HG03280 (cell line): ENCODE results near the gene RAB40B.

Experiments
- ATAC-seq: cut with Tn5 transposase; IDR thresholded peaks from one replicate; pipeline ENCODE4 v1.9.1; 2021; ENCODE audit warnings: mild to moderate bottlenecking, moderate library complexity; ENCODE audit not compliant: unreplicated experiment

Gene RAB40B

DNA sequence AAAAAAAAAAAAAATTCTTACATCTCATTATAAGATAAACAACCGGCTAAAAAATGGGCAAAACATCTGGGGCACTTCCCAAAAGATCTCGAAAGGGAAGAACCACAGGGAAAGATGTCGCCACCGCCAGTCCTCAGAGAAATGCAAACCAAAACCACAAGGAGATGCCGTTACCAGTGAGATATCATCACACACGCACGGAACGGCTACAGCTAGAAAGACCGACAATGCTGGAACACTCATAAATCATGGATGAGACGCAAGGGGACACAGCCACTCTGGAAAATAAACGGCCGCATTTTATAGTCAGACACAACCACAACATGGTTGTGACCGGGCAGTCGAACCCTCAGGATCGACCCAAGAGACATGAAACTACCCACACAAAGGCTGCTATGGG lies 74.8 kb downstream of the RAB40B start:
- ATAC-seq, result no peak

DNA sequence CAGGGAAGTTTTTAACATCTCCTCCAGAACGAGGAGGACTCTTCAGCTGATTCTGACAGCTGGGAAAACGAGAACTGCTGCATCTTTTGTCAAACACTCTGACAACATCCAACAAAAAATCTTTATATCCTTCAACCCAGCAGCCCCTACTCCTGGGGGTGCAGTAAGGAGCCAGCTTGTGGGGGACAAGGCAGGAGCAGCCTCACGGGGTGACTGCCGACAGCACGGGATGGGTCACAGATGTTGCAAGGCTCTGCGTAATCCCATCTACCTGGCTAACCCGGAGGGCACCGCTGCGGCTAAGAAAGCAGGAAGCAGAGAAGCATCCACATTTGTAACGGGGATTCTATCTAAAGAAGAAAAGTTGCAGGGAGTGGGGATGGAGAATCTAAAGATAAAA lies 78.9 kb downstream of the RAB40B start:
- no peak for ATAC-seq

DNA sequence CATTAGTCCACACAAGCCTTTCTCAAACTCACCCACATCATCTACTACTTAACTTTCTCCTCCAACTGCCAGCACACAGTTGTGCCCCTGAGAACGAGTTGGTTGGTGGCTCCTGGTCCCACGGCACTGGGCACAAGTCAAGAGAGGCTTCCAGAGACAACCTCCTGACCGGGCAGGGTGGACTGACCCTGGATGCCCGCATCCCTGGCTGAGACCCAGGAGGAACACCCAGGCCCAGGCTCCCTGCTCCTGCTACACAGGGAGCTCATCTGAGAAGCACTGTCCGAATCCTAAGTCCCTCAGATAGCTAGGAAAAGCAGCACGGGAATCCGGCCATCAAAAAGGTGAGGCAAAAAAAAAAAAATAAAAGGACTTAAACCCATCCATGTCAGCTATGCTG lies 79.3 kb downstream of the RAB40B start:
- no peak for ATAC-seq

DNA sequence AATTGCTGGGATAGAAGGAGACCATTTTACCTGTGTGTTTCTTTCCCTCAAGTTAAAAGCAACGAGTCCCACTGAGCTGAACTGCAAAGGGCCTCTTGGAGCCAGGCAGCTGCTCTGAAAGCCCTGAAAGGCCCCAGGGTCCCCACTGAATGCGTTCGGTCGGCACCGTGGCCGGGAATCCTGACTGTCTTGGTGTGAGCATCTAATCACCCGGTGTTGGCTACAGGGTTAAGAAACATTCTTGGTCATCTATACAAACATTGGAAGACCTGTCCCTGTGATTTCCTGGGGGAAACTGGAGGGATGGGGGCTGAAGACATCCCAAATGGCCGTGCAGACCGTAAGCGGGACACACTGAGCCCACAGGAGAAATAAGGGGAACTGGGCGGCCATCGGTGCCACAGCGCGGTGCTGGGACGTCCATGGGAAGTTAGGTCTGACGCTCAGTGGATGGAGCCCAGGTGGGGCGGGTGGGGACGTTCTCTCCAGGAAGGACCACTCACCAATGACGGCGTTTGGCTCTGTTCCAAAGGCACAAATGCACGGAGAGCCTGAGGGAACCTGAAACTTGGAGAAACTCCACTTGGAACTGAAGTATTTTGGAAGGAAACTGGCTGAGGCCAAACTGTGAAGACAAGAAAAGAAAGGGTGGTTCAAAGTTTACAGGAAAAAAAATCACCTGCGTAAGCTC lies 82.3 kb downstream of the RAB40B start:
- no peak for ATAC-seq

DNA sequence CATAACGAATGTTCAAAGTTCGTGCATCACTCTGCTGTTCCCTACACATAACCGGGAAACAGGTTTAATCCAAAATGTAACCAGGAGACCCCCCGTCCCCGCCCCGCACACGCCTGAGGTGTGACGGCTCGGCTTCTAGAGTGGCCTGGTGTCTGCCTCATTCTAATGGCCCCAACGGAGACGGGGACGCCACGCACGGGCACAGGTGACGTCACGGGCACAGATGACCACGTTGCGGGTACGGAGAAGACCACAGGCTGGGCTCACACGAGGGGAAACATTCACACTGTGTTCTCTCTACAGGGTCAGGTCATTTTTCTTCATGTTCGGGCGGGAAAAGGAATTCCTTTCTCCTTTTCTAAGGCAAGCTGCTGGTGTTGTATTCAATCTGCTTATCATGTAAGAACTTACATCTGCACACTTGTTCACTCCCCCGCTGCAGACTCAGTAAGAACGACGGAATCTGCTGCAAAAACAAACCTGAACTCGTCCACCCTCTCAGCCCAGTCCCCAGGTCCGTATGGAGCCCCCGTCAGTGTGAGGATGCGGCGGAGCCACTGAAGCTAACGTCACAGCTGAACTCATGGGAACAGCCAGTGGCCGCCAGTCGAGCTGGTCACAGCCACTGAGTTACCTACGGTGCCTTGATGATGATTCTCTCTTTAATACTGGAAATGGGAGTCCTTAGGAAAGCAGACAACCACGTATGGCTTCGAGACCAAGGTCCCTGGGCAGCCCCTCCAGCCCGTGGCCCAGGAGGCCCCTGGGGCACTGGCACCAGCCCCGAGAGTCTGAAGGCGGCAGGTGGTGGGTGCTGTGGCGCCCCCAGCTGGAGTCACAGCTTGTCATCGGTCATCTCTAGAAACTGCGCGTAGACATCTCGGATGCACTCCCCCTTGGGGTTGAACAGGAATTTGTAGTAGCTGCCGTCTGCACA lies 83.1 kb downstream of the RAB40B start:
- no peak for ATAC-seq

DNA sequence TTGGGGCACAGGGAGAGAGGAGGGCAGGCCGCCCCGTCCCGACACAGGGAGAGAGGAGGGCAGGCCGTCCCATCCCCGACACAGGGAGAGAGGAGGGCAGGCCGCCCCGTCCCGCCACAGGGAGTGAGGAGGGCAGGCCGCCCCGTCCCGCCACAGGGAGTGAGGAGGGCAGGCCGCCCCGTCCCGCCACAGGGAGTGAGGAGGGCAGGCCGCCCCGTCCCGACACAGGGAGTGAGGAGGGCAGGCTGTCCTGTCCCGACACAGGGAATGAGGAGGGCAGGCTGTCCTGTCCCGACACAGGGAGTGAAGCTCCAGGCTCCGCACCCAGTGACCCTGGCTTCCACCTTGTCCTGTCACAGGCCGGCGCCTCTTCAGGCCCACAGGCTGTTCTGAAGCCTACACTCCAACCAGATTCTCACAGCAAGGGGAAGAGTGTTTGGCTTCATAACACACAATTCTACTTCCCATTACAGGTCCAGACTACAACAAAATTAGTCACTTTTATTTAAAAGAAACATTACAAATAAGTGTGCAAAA lies 84.3 kb downstream of the RAB40B start:
- no peak for ATAC-seq

DNA sequence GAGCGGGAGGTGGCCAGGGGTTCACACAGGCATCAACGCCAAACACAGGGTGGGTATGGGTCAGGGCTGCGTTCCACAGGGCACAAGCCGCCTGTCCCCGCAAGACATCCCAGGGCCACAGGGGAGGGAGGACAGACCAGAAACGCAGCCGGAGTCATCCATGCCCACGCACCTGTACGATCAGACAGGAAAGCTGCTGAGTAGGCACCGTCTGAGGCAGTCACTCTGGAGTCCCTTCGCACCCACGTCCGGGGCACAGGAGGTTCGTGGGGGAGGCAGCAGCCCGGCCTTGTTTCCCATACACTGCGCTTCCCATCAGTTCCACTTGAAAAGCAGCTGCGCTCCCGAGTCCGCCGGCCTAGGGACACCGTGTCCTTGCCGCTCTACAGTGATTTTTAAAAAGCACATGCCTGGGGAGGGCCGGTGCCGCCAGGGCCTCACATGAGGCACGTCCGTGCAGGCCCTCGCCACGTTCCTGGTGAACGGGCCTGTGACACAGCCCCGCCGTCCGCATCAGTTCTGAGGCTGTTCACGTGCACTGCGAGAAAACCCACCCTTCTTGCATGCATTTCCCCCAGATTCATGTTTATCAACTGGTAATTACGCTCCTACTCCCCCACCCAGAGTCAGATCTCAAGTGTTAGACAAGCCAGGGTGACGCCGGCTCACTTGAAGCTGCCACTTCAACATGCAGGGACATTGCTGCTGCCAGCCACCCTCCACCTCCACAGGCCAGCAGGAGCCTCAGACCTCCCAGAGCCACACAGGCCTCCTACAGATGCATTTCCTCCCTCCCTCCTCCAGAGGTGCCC lies 85.0 kb downstream of the RAB40B start:
- ATAC-seq, result no peak

DNA sequence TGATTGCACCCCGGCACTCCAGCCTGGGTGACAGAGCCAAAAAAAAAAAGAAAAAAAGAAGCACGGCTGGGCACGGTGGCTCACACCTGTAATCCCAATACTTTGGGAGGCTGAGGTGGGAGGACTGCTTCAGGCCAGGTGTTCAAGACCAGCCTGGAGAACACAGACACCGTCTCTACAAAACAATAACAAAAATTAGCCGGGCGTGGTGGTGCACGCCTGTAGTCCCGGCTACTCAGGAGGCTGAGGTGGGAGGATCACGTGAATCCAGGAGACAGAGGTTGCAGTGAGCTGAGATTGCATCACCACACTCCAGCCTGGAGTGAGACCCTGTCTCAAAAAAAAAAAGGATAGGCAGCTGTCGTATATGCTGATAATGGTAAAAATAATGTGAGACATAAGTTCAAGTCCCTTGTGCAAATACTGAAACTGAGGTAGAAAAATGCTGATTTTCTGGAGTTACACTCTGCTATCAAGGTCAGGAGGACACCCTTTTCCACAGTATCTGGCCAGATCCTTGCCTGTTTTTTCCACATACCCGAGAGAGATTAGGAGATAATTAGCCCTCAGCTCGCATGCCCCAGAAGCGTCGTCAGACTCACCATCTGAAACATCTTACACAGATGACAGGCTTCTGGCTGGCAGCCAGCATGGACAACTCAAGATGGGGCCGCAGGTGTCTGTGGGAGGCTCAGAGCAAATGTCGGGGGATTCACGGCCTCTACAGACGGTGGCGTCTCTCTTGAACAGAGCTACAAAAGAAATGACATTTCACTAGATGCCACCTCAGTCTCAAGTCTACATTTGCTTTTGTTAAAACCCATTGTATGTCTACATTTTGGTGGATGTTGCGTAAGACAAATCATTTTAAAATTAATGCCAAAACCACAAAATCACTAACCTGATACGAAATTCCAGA lies 87.1 kb downstream of the RAB40B start:
- ATAC-seq, result no peak

DNA sequence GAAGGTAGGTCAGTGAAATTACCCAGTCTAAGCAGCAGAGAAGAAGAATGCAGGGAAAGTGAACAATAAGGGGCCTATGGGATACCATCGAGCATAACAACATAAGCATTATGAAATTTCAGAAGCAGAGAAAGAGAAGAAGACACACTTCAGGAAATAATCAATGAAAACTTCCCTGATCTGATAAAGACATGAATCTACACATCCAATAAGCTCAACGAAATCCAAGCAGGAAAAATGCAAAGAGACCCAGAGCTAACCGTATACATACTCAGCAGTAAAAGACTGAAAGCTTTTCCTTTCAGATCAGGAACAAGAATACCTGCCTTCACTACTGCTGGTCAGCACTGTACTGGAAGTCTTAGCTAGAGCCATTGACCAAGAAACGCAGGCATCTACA lies 88.8 kb downstream of the RAB40B start:
- no peak for ATAC-seq

DNA sequence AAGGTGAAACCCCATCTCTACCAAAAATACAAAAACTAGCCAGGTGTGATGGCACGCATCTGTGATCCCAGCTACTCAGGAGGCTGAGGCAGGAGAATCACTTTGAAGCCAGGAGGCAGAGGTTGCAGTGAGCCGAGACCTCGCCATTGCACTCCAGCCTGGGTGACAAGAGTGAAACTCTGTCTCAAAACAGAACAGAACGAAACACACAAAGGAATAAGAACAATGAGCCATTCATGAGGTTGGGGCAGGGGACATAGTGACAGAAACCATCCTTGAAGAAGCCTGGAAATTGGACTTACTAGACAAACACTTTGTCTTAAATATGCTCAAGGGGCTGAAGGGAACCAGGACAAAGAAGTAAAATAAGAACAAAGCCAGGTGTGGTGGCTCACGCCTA lies 89.7 kb downstream of the RAB40B start:
- no peak for ATAC-seq

DNA sequence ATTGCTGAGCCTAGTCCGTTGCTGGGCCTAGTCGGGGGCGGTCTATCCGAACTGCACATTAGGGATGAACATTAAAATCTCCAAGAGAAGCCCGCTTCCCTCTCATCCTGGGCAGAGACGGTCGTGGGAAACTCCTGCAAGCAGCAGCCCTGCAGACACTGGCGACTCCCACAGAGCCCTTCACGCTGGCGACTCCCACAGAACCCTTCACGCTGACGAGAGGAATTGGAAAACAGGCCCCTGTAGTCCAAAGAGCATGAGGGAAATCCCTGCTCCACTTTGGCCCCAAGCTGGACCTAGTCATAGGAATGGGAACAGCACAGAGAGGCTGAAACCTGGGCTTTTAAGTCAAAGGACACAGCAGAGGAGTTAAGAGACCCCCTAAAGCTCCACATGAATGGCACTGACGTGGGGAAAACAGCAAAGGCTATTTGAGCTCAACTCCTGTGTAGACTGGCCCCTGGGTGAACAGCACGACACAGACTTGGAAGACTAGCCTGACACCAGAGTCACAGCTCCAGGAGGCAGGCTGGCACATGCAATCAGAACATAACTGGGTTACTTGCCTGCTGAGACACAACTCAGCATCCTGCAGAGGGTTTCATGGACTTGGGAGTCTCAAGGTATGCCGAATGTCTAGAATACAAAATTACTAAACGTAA lies 92.4 kb downstream of the RAB40B start:
- ATAC-seq, result no peak
